Measurements from ENCODE around the gene LHFPL2. TPM values are rescaled to one million over a fixed set of nuclear protein-coding genes. Genes with fewer than 3 reads are reported as not detected.

The LHFPL2 gene
- total RNA-seq, 1 experiment from 2014 or later, result 11.7 TPM

GRCh38 chr5:78547183-78547582 lies 101.4 kb downstream of the LHFPL2 start:
- no peak for DNase-seq (ENCODE audit: low spot score)

DNA sequence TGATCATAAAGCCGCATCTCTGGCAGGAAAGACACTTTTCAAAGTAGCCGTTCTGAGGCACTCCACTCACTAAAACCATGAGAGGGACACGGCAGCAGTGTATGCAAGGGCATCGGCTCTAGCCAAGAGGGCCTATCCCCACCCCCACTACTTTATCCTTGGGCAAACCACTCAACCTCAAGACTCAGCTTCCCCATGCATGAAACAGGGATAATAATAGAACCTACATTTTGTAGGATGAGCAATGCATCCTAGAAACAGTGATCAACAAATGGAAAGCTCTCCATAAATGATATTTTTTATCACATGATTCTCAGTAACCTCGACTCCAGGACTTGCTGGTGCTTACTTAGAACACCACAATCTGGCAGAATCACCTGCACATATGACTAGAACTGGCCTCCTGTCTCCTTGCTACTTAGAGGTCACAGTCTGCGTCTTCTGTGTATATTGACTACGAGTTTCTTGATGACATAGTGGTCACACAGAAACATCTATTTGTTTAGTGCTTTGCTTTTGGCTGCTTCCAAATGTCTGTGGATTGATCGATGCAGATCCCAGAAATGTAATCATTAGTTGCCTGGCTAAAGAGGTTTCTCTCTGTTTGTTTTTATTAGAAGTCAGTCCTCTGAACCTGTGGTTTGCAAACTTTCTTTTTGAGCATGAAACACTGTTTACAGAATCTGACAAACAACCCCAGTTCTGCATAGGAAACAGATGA lies 102.1 kb downstream of the LHFPL2 start:
- no peak for DNase-seq (ENCODE audit: low spot score)

DNA sequence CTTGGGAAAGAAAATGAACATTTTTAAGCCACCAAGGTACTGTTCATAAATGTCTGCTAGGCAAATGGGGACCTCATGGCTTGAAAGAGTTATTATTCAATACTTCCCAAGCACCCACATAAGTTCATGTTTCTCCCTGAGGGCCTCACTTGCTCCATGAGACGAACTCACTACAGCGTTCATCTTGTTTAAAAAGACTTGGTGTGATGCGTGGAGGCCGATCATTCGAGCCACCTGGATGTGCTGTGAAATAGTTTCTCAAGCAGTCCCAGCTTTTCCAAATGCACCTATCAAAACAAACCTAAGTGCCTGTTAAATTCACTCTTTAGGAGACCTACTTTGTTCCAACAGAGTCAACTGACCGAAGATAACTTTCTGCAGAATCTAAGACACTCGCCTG lies 103.2 kb downstream of the LHFPL2 start:
- DNase-seq (ENCODE audit: low spot score), result no peak

DNA sequence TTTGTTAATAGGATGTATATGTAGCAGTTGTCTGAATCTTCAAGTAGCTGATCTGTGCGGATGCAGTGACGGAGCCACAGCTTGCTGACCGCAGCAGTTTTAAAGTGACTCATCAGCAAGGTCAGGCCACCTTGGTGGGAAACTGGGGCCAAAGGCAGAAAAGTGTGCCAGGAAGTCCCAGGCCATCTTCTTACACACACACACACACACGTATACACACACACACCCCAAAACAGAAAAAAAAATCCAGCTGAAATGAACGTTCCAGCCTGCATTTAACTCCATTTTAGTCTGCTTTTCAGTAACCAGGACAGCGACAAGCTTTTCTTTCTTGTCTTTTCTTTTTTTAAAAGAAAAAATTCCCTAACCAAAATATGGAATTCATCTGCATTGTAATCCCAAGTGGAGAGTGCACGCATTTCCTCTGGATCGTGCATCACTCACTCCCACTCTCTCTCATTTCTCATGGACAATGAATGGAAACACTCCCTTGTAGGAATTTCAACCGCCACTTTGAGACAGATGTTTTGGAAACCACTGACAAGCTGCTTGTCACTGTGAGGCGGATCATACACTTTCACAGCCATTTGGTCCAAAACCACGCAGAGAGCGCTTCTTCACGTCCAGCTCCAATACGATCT lies 103.9 kb downstream of the LHFPL2 start:
- DNase-seq (ENCODE audit: low spot score), result no peak

GRCh38 chr5:78543916-78544315 lies 104.7 kb downstream of the LHFPL2 start:
- DNase-seq (ENCODE audit: low spot score), result no peak

- no peak for DNase-seq (ENCODE audit: low spot score)
Measured at GRCh38 chr5:78543292-78543691, 105.3 kb downstream of the LHFPL2 start.

DNA sequence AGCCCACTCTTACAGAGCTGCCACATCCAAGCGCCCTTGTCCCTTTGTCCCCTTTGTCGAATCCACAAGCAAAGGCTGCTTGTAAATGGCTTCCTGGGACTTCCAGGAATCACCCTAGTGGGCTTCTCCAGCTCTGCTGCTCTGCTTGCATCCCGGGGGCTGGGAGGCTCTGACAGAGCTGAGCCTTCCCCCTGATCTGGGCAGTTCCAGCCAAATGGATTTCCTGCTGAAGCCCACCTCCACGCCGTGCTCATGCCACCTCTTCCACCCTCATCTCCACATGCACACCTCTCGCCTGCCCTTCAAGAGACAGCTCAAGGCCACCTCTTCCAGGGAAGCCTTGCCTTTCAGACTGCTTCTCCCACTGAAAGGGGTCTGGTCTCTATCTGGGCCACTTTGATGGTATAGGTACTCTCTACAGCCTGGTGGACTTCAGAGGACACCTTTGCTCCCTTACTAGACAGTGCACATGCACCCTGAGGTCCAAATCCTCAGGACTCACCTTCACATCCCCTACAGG lies 106.2 kb downstream of the LHFPL2 start:
- no peak for DNase-seq (ENCODE audit: low spot score)

DNA sequence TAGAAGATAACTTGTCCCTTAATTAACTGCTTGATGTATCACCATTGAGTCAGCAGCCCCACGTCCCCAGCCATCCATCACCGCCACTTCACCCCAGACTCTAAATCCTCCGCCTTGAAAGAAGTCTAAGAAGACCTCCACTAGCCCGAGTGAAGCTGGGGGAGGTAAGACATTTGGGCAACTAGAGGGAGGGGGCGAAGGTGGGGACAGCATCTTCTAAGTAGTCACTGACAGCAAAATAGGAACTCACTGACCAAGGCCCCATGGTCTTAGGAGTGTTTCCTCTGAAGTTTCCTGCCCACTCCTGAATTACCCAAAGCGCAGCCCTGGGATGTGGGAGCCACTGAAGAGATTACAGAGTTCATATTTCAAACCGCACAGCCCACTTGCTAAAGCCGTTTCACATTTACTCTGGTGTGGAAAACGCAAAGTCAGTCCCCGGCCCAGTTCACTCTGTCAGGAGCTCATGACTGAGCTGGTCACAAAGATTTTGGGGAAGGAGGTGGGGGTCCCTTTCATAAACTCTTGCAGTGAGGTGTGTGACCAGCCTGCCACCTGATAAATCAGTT lies 107.4 kb downstream of the LHFPL2 start:
- no peak for DNase-seq (ENCODE audit: low spot score)

- no peak for DNase-seq (ENCODE audit: low spot score)
Measured at GRCh38 chr5:78540335-78541085, 108.1 kb downstream of the LHFPL2 start.

- no peak for DNase-seq (ENCODE audit: low spot score)
Measured at GRCh38 chr5:78538240-78538850, 110.2 kb downstream of the LHFPL2 start.

DNA sequence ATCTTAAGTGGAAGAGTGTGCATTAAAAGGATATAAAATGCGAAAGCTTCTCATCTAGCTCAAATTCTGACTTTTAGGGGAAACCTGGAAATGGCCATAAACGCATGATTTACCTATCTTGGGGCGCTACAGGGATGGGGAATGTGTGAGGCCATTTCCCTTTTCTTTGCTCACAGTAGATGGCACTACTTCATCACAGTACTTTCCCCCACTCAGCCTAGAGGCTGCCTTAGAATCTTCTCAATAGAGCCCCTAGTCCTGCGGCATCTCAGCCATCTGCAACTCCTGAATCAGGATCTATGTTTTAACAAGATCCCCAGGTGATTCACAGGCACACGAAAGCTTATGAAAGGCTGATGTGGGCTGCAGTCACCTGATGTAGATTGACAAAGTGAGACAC lies 110.8 kb downstream of the LHFPL2 start:
- DNase-seq (ENCODE audit: low spot score), result peak; percentile 60

DNA sequence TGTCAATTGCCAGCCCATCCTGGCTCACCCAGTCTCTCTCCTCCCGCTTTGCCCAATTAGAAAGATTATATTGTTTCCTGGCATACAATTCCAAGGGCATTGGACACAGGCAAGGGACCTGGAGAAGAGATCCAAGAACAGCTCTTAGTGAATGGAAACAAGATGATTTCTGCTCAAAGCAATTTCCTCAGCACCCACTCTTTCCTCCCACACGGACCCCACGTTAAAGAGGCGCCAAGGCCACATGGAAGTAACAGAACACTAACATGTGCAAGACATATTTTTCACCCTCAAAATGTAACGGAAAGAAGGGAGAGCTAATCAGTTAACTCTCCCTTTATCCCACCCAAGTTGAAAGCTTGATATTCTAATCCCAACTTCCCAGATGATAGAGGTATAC lies 111.2 kb downstream of the LHFPL2 start:
- DNase-seq (ENCODE audit: low spot score), result no peak

DNA sequence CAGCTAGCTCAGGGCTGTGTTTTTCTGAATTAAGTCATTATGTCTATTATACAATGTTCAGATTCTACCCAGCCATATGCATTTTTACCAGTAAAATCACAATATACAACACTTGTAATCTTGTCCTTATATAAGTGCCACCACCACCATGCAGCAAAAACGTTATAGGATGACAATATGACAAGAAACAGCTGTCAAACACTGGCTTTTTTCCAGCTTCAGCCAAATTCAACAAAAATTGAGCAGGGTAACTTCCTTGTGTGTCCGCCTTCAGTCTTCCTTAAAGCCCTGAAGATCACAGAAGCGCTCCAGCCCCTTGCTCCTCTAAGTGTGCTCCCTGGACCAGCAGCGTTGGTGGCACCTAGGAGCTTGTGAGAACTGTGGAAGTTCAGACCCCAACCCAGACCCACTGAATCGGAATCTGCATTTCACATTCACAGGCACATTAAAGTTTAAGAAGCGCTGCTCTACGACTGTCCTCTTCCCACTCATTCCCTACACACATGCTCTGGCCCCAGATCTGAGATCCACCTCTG lies 111.8 kb downstream of the LHFPL2 start:
- DNase-seq (ENCODE audit: low spot score), result no peak

- no peak for DNase-seq (ENCODE audit: low spot score)
Measured at GRCh38 chr5:78534905-78535200, 113.7 kb downstream of the LHFPL2 start.

- DNase-seq (ENCODE audit: low spot score), result no peak
Measured at GRCh38 chr5:78534148-78534904, 114.2 kb downstream of the LHFPL2 start.

- DNase-seq (ENCODE audit: low spot score), result peak; percentile 39
Measured at GRCh38 chr5:78533356-78533755, 115.2 kb downstream of the LHFPL2 start.

GRCh38 chr5:78530342-78531096 lies 118.1 kb downstream of the LHFPL2 start:
- DNase-seq (ENCODE audit: low spot score), result no peak

DNA sequence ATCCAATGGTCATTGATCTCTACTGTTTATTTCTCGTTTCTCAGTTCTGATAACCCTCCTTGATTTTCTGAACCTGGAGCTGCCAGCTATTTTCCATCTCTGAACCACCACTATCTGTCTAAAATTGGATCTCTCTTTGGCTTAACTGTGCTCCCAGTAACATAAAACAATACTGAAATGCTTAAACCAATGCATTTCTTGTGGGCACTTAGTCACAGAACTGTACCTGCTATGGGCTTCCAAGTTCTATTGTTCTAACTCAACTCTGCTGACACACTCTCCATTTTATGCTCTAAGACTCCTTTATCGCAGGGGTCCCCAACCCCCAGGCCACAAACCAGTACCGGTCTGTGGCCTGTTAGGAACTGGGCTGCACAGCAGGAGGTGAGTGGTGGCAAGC lies 120.6 kb downstream of the LHFPL2 start:
- DNase-seq (ENCODE audit: low spot score), result no peak

DNA sequence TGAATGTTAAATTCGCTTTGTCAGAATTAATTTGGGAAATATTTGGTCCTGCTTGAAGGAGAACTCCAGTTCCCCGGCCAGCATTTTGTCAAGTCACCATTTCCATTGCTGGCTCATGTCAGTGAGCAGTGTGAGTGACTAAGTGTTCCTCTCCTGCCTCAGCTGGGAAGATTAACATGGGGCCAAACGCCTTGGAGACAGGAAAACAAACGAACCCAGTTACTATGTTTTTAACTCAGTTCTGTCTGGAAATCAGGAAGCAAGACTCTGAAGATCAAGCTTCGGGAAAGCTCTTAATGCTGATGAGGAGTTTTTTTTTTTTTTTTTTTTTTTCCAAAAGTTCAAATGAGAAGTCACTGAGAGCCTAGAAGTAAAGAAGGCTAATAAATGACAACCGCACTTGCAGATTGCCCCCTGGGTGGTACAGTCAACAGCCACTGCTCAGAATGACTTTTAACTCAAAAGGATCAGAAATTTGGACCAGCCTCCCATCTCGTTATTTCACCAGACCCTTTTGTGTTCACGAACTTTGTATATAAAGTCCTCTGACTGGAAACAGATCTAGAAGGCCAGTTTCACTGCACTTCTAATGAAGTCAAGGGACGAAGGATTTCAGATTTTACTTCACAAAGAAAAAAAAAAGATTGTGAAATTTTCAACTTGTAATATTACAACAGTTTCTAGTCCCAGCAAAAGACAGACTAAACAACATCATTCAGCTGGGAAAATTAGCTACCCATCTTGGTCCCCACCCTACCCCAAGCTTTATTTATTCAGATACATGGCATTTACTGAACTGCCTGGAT lies 121.3 kb downstream of the LHFPL2 start:
- DNase-seq (ENCODE audit: low spot score), result no peak

Data from HT-29 (cell line).